Endodermal cell (in vitro differentiated cells): ENCODE data around the gene AXL. TPM values are rescaled to one million over a fixed set of nuclear protein-coding genes. Genes with fewer than 3 reads are reported as not detected.
A peak's percentile ranks its signal among the peaks of the same experiment; 100 is the strongest.

ENCODE experiments used
- DNase-seq: peaks from one replicate; pipeline ENCODE4 v3.0.0-alpha.2; 2017
- H3K27ac ChIP-seq: 2 replicates; pipeline ENCODE4 v1.5.1; 2013; ENCODE audit warnings: mild to moderate bottlenecking, low read depth, low read length, moderate library complexity
- H3K27me3 ChIP-seq: 2 replicates; pipeline ENCODE4 v1.6.1; 2013; ENCODE audit warnings: mild to moderate bottlenecking, low read length, moderate library complexity; ENCODE audit not compliant: insufficient read depth, control insufficient read depth, poor library complexity, severe bottlenecking
- H3K36me3 ChIP-seq: 2 replicates; pipeline ENCODE4 v1.7.0; 2013; ENCODE audit warnings: mild to moderate bottlenecking, low read length, moderate library complexity; ENCODE audit not compliant: control insufficient read depth, insufficient read depth
- H3K4me1 ChIP-seq: one replicate; pipeline ENCODE4 v1.7.0; 2013; ENCODE audit warnings: low read length; ENCODE audit not compliant: control insufficient read depth, insufficient read depth
- H3K4me3 ChIP-seq: 2 replicates; pipeline ENCODE4 v1.5.1; 2013; ENCODE audit warnings: mild to moderate bottlenecking, low read length, moderate library complexity
- H3K9ac ChIP-seq: 2 replicates; pipeline ENCODE4 v1.6.1; 2013; ENCODE audit warnings: mild to moderate bottlenecking, low read length, moderate library complexity; ENCODE audit not compliant: poor library complexity, severe bottlenecking; ENCODE audit errors: extremely low read depth
- H3K9me3 ChIP-seq: 2 replicates; pipeline ENCODE4 v1.6.1; 2013; ENCODE audit warnings: mild to moderate bottlenecking, low read length, moderate library complexity; ENCODE audit not compliant: control insufficient read depth
- H3K27ac Mint-ChIP-seq: 2 replicates; pipeline ENCODE4 v1.8.0; 2020; ENCODE audit warnings: mixed read lengths
- H3K27me3 Mint-ChIP-seq: 2 replicates; pipeline ENCODE4 v1.8.0; 2021; ENCODE audit warnings: mild to moderate bottlenecking, mixed read lengths; ENCODE audit not compliant: insufficient read depth
- H3K36me3 Mint-ChIP-seq: 2 replicates; pipeline ENCODE4 v1.8.0; 2020; ENCODE audit warnings: low read depth, mixed read lengths
- H3K4me1 Mint-ChIP-seq: 2 replicates; pipeline ENCODE4 v1.8.0; 2020; ENCODE audit warnings: mixed read lengths
- H3K4me3 Mint-ChIP-seq: 2 replicates; pipeline ENCODE4 v1.8.0; 2020; ENCODE audit warnings: mild to moderate bottlenecking, moderate library complexity, mixed read lengths
- H3K9me3 Mint-ChIP-seq: 2 replicates; pipeline ENCODE4 v1.8.0; 2020; ENCODE audit warnings: mild to moderate bottlenecking, mixed read lengths
- WGBS, 2 experiments: methylation state at CpG; one replicate each; pipeline versions ENCODE4 v1.1.5 to v1.1.7; 2013; ENCODE audit warnings: missing lambda C conversion rate in 2 of 2, mixed read lengths in 1 of 2; ENCODE audit not compliant: insufficient coverage in 1 of 2, insufficient read length in 1 of 2; 5-methylcytosine and 5-hydroxymethylcytosine counted together
- total RNA-seq, 2 donors: library from RNA; stranded (reverse); fragmentation: NEBNext Ultra II Directional in 1 of 2; extraction: Animal tissue kit (Norgen Biotek cat#: 25700) in 1 of 2; gene quantifications; 2 replicates in 1 of 2; 3 replicates in 1 of 2; pipeline ENCODE4 v1.2.1, GENCODE V29; 2021
- TF ChIP-seq, protein P1 (sequence below): fragments of 200-600 bp; sonication (generic); conservative IDR thresholded peaks from 2 replicates; pipeline ENCODE4 v1.5.0; 2021; ENCODE audit warnings: antibody characterized with exemption, mild to moderate bottlenecking

The AXL gene
- total RNA-seq, 2 donors from 2014 or later = 10.9 to 14.1 TPM

DNA sequence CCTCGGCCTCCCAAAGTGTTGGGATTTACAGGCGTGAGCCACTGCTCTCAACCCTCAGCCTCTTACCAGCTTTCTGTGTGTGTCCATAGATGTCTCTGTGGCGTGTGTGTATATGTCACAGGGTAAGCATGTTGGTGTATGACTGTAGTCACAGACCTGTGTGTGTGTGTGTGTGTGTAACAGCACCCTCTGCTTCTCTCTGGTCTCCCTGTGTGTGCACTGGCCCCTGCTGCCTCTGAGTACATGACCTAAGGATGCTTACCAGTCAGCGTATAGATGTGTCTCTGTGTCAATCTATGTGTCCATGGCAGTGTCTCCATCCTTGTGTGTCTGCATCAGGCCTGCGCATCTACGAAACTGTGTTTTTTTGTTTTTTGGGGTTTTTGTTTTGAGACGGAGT, 5.6 kb downstream of the AXL start:
- Histone ChIP-seq H3K36me3 (no peaks in the 10 kb centered on the region), H3K27me3 (no peaks in the 10 kb centered on the region), H3K4me1 (no peaks in the 10 kb centered on the region), H3K4me3 (no peak overlapping the region), H3K27ac (no peak overlapping the region), H3K9me3 (no peaks in the 10 kb centered on the region), H3K9ac (no peak overlapping the region)
- Mint-ChIP-seq H3K4me1 (peaks cover 19% of the 10 kb centered on the region), H3K4me3 (no peak overlapping the region), H3K36me3 (peaks cover 7% of the 10 kb centered on the region), H3K27me3 (peaks cover 20% of the 10 kb centered on the region), H3K9me3 (no peaks in the 10 kb centered on the region), H3K27ac (peak overlapping the region; percentile 24)
- no peak for DNase-seq
- TF ChIP-seq, protein P1, sequence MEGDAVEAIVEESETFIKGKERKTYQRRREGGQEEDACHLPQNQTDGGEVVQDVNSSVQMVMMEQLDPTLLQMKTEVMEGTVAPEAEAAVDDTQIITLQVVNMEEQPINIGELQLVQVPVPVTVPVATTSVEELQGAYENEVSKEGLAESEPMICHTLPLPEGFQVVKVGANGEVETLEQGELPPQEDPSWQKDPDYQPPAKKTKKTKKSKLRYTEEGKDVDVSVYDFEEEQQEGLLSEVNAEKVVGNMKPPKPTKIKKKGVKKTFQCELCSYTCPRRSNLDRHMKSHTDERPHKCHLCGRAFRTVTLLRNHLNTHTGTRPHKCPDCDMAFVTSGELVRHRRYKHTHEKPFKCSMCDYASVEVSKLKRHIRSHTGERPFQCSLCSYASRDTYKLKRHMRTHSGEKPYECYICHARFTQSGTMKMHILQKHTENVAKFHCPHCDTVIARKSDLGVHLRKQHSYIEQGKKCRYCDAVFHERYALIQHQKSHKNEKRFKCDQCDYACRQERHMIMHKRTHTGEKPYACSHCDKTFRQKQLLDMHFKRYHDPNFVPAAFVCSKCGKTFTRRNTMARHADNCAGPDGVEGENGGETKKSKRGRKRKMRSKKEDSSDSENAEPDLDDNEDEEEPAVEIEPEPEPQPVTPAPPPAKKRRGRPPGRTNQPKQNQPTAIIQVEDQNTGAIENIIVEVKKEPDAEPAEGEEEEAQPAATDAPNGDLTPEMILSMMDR = no peak
- 92 to 94% methylated on average over 4 to 7 of the region's 7 CpGs for WGBS, 2 experiments

DNA sequence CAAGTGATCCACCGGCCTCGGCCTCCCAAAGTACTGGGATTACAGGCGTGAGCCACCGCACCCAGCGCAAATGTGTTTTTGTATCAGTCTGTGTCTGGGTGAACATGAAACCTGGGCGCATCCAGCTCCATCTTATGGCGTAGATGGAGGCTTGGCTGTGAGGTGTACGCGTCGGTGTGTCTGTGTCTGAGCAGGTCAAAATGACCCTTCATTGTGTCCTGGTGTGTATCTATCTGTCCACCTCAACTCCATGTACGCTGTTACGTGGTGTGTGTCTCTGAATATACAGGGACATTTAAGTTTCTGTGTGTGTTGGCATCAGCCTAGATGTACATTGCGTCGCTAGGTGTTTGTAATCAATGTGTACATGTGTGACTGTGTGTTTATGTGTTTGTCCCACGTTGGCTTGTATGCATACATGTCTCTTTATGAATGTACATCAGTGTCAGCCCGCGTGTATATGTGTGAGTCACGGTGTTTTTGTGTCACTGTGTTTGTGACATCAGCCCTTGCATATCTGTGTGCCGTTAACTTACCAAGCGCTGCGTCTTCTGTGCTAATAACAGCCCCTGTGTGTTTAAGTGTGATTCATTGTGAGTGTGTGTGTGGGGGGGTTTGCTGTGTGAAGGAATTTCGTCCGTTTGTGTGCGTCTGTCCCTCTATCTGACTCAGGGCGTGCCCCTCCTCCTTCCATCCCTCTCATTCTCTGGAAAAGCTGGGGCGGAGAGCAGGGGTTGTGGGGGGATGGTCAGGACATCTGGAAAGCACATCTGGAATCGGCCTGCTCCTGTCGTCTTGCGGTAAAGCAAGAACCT, 6.4 kb downstream of the AXL start:
- Mint-ChIP-seq H3K27me3 (peaks cover 16% of the 10 kb centered on the region), H3K4me1 (peaks cover 15% of the 10 kb centered on the region), H3K36me3 (peaks cover 7% of the 10 kb centered on the region), H3K27ac (peak overlapping the region; percentile 49), H3K4me3 (peak overlapping the region; percentile 56), H3K9me3 (no peaks in the 10 kb centered on the region)
- TF ChIP-seq, protein P1 = no peak
- 76 to 89% methylated on average over 18 to 27 of the region's 29 CpGs for WGBS, 2 experiments
- Histone ChIP-seq H3K4me1 (no peaks in the 10 kb centered on the region), H3K27ac (no peak overlapping the region), H3K27me3 (no peaks in the 10 kb centered on the region), H3K9ac (no peak overlapping the region), H3K9me3 (no peaks in the 10 kb centered on the region), H3K36me3 (no peaks in the 10 kb centered on the region), H3K4me3 (peak overlapping the region; percentile 48)
- no peak for DNase-seq

DNA sequence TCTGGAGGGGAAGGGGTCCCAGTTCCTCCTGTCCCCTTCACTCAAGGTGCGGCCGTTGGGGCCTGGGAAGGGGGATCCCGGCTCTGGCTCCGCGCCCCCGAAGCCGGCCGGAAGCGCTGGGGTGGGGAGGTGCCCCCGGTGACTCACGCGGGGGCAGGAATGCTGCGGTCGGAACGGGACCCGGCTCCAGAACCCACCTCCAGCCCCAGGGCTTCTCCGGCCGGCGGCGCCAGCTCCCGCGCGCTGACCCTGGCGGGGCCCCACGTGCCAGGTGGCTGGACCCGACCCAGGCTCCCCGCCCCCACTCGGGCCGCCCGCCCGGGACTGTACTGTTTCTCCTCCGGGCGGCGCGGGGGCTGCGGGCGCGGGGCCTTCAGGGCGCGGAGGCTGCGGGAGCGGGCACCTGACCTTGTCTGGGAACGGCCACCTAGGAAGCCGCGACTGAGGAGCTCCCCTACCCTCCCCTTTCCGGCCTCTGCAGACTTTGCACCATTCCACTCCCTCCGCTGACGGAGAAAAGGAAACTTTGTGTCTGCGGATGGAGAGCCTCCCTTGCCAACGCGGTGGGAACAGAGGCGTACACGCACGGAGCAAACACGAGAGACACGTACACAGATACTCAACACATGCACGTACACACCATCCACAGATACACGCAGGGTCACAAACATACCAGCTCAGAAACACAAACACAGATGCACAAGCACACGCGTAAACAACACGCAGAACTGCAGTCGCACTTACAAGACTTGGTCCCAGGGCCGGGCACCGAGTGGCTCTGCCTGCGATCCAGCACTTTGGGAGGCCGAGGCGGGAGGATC, 7.2 kb downstream of the AXL start:
- peak overlapping the region; percentile 56 for H3K4me3 Mint-ChIP-seq
- peaks cover 2% of the 10 kb centered on the region for H3K36me3 Mint-ChIP-seq
- Histone ChIP-seq H3K4me3 (peak overlapping the region; percentile 48), H3K4me1 (no peaks in the 10 kb centered on the region), H3K9me3 (no peaks in the 10 kb centered on the region), H3K27ac (no peak overlapping the region), H3K27me3 (no peaks in the 10 kb centered on the region), H3K36me3 (no peaks in the 10 kb centered on the region), H3K9ac (no peak overlapping the region)
- peaks cover 11% of the 10 kb centered on the region for H3K27me3 Mint-ChIP-seq
- peak; percentile 87 for DNase-seq
- H3K27ac Mint-ChIP-seq = peak overlapping the region; percentile 8
- TF ChIP-seq, protein P1 = peak; percentile 56
- peaks cover 15% of the 10 kb centered on the region for H3K4me1 Mint-ChIP-seq
- no peaks in the 10 kb centered on the region for H3K9me3 Mint-ChIP-seq
- 31 to 56% methylated on average over 16 to 67 of the region's 67 CpGs for WGBS, 2 experiments
